Right hindlimb (tissue), 1 donor: ENCODE results near the gene PEBP1.

Source experiments
- DNase-seq: peaks from one replicate; pipeline ENCODE4 v3.0.0-alpha.2; 2018

Gene PEBP1

DNA sequence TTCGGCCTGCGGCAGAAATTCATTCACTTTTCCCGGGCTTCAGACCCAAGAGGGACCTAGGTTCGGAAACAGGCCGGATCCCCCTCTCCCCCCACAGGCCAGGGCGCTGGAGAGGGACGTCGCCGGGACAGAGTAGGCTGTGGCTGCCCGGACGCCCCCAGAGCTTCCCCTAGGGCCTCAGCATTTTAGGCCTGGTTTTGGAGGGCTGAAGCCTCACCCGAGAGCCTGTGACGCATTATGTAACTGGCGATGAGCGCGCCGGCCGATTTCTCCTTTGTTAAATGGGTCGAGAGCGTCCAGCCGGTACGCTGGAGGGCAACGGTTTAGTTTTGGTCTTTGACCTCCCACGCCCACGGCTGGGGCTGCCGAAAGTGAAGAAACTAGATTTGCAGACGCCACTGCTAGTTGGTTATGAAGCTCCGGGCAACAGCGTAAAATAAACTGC is 657 bp downstream of the PEBP1 start:
- peak; percentile 48 for DNase-seq

DNA sequence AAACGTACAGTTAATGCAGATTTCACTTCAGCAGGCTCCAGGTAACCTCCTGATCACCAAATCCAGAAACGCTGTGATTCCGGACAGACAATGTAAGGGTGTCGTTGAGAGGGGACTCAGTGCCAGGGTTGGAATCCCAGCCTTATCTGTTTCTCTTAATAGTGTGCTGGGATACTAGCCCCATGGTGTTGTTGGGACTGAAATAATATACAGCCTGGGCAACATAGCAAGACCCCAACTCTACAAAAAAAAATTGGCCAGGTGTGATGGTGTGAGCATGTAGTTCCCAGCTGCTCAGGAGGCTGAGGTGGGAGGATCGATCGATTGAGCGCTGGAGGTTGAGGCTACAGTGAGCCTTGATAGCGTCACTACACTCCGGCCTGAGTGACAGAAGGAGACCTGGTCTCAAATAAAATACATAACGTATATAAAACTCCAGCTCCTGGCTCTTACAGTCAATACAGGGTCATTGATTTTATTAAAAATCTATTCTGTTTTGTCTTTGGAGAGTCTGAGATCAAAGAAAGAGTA is 1.3 kb downstream of the PEBP1 start:
- no peak for DNase-seq

DNA sequence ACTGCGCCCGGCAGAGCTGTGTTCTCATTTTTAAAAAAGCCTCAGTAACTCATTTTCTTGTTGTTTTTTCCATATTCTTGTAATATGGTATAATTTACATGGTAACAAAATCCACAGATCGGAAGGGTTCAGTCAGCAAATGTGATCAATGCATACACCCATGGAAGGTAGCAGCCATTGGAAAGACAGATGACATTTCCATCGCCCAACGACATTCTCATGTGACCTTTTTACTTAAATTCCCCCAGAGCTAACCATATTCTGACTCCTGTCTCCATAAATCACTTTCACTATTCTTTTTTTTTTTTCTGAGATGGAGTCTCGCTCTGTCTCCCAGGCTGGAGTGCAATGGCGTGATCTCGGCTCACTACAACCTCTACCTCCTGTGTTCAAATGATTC is 4.9 kb downstream of the PEBP1 start:
- DNase-seq = no peak

DNA sequence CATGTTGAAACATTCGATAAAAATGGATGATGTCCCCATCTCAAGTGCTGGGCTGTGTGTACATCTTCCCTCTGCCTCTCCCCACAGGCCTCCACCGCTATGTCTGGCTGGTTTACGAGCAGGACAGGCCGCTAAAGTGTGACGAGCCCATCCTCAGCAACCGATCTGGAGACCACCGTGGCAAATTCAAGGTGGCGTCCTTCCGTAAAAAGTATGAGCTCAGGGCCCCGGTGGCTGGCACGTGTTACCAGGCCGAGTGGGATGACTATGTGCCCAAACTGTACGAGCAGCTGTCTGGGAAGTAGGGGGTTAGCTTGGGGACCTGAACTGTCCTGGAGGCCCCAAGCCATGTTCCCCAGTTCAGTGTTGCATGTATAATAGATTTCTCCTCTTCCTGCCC is 8.6 kb downstream of the PEBP1 start:
- no peak for DNase-seq

DNA sequence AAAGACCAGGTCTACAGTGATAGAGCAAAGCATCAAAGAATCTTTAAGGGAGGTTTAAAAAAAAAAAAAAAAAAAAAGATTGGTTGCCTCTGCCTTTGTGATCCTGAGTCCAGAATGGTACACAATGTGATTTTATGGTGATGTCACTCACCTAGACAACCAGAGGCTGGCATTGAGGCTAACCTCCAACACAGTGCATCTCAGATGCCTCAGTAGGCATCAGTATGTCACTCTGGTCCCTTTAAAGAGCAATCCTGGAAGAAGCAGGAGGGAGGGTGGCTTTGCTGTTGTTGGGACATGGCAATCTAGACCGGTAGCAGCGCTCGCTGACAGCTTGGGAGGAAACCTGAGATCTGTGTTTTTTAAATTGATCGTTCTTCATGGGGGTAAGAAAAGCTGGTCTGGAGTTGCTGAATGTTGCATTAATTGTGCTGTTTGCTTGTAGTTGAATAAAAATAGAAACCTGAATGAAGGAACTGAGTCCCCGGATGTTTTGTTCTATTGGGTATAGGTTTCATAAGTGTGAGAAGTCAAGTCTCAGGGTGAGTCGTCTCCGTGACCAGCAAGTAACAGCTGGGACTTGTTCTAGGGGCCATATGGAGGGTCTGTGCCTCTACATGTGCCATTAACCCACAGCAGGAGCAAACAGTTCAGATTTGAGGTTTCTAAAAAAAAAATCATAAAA is 9.3 kb downstream of the PEBP1 start:
- DNase-seq = no peak

DNA sequence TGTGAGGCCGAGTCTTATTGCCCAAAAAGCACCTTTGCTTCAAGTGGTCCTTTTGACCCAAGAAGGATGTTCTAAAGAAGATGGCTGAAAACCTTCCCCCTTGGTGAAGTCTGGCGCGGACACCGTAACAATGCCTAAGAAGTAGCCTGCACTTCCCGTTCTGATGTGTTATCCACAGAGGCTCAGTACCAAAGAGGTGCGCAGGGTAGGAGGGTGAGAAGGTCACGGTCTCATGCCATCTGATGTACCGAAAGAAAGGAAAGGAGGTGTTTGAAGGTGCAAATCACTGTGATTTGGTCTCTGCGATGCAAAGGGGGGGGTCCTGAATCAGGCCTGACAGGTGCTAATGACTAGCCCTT is 9.9 kb downstream of the PEBP1 start:
- DNase-seq = no peak

DNA sequence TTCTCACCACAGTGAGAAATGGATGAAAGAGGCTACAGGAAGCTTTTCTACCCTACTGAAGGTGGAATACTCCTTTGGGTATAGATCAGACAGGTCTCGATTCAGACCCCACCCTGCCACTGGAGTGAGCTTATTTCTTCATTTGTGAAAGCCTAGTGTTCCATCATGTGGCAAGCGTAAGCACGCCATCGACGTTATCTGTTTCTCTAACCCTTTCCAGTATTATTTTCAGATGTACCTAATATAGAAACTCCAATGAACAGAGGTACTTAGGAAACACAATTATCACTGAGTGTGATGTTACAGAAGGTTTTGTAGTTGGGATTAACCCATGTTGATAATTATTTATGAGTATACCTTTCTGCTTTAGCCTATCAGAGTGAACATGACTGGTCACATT is 12.4 kb downstream of the PEBP1 start:
- DNase-seq = no peak

DNA sequence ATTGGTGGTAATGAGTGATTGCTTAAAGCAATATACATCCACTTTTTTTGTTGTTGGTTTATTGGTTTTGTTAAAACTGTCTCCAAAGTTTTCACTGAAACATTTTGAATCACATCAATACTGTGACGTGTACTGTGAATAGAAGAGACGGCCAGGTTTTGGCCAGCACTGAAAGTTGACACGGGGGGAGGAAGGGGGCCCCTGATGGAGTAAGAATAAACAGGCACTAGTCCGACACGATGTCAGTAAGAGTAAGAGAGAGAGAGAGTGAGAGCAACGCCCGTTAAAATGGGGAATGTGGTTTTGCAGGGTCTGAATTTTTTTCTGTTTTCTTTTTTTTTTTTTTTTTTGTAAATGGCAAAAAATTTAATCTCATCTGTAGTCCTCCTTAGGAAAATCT is 14.7 kb downstream of the PEBP1 start:
- no peak for DNase-seq

DNA sequence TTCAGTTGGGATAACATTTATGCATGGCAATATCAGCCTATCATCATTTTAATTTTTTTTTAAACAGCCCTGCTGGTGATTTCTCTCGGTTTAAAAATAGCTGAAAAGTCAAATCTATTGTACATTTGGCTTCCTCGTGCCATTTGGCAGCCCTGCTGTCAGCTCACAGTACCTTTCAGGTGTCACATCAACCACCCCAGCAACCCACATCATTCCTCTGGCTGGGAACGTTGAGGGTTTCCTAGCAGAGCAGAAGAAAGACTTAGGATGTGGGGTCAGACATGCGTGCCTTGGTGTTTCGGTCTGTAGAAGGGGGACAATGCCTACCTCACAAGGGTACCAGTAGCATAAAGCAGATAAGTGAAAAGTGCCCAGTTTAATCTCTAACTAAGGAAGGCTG is 15.8 kb downstream of the PEBP1 start:
- DNase-seq = no peak

DNA sequence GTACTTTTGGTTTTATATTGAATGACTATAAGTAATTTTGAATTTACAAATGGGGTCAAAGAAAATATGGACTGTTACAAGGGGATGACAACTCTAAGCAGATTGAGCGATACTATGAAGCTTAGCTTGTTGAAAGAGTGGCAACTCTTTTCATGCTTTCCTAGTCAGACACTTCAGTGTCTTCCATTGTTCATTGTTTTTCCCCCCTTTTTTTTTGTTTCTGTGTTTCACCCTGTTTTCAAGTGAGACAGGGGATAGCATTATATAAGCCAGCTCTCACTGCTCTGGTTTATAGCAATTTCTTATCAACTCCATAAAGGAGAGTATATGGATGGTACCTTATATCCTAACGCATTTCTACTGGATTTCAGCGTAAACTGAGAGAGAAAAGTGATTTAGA is 24.6 kb downstream of the PEBP1 start:
- no peak for DNase-seq

DNA sequence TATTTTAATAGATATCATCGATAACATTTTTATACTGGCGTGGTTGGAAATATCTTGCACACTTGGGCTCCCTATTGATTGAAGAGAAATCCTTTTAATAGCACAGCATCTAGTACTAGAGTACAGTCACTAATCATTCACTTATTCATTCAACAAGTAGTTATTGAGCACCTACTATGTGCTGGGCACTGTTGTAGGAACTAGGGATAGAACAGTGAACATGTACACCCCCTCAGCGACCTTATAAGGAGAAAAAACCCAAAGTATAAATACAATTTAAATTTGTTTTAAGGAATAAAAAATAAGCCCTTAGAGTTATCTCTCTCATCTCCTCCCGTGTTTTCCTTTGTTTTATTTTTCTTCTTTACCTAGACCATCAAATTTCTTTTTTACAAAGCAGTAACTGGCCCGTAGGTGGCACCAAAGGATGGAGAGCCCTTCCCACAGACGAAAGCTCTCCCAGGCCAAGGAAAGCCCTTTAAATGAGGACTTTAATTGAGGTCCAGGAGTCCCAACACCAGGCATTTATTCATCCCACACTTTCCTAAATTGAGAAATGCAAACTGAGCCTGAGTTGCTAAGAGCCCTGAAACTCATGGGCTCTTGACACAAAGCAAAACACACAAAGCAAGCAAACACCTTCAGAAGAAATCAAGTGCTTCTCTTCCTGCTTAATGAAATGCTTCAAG is 29.0 kb downstream of the PEBP1 start:
- DNase-seq = peak; percentile 35

DNA sequence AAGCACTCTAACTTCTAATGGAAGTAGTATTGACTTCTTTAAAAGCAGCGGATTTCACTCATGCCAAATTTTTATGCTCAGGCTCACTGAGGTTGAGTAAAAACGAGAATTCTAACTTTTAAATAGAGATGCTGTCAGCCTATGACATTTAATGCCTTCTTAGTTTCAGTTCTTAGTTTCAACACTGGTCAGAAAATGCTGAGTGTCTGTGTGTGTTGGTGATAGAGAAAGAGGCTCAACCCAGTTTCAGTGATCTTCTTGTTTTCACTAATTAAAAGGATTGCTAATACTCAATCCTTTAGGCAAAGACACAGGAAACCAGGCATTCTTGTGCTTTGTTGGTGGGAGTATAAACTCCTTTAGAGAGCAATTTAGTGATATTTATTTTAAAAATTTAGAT is 31.0 kb downstream of the PEBP1 start:
- no peak for DNase-seq

DNA sequence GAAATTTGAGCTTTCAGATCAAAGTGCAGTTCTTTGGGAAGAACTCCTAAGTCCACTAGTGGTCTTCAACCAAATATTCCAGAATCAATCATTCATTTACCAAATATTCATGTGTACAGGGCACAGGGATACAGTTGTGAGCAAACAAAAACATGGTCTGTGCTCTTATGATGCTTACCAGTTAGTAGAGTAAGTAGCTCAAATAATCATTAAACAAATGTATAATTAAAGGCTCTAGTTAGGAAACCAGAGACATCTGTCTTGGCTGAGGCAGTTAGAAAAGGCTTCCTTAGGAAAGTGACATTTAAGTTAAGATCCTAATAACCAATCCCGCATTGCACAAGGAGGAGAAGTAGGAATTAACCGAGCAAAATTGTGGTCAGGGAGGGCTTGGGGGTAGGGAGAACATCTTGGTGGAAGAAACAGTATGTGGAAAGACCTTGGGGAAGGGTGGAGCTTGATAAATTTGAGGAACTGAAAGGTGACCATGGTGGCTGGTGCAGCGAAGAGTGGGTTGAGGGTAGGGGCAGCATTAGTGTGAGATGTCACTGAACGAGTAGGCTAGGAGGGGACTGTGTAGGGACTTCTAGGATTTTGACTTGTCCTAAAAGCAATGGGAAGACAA is 40.0 kb downstream of the PEBP1 start:
- no peak for DNase-seq

DNA sequence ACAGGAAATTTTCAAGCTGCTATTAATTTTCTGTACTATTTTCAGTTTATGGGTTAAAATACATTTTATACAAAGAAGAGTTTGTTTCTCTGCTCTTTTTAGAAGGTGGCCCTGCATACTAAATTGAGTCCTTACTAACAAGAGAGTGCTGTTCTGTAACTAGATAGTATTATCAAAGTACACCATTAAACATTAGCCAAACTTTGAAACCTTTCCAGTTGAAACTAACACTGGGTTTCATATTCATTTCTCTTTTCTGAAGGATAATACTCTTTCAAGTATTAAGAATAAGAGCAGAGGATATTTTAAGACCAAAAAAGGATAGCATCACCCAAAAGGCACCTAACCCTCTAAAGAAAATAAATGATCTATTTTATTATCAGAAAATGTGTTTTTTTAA is 47.2 kb downstream of the PEBP1 start:
- DNase-seq = no peak

DNA sequence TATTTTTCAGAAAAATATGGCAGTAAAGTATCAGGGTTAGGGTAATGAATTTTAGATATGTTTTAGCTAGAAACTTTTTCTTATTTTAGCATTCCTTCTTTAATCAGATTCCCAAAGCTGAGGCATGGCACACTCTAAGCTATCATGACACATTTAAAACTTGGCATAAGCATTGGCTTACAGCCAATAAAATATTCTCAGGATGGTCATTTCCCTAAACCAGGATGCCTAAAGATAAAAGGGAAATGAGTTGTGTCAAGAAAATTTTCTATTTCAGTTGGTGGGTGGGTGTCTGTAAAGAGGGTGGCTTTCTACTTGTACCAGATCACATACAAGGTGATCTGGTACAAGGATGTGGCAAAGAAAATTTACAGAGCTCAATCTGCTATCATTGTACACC is 47.8 kb downstream of the PEBP1 start:
- DNase-seq = no peak

DNA sequence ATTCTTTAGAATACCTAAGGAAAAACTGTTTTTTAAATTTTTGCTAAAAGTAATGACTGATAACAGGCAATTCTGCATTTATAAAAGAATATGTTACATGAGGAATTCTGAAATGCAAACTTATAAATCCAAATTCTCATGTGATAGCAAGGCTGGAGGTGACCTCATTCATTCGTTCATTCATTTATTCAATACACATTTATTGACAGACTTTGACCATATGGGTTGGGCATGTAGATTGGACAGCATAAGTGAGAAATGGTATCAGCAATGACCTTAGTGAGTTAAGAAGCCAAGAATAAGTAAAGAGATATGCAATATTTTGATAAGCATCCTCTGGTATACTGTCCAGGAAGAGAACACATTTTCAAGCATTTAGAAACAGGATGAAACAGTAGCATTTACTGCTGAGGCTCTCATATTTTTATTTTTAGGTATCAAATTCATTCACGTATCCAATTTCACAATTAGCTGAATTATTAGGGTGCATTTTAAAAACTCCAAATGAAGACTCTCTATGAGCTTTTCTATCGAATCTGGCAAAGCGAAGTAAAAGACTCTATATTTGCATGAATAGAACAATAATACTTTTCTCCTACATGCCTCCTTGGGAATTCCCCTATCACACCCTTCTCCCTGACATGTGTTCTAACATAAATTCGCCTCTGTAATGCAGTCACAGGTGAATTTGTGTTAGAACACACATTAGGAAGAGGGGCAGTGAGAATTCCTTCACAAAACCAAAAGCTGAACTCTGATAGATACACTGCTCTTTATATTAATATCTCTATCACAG is 49.9 kb downstream of the PEBP1 start:
- no peak for DNase-seq

DNA sequence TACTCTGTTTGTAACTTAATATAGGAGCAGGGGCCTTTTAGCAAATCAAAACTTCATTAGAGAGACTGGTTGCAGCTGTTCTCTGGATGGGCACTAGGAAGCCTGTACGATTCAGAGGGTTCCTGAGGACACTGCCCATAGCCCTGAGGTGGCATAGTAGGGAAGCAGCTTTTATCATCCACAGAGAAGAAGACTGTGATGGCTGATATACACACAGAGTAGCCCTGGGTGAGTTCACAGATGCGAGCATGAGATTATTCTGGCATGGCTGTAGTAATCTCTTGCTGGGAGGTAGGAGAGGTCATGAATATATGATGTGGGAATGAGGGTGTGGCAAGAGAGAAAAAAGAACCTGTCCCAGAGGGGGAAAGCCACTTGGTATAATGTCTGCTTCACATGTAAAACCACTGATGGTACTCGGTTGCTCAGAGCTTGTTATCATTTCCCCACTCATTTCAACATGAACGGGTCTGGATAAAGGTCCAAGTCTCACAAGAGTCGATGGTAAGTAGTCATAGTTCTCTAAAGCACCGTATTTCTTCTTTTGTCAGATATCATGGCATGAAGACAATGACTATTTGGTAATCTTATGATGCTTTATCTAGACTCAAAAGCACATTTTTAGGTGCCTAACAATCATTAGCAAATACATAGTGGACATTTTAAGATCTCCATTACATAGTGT is 52.0 kb downstream of the PEBP1 start:
- DNase-seq = no peak

DNA sequence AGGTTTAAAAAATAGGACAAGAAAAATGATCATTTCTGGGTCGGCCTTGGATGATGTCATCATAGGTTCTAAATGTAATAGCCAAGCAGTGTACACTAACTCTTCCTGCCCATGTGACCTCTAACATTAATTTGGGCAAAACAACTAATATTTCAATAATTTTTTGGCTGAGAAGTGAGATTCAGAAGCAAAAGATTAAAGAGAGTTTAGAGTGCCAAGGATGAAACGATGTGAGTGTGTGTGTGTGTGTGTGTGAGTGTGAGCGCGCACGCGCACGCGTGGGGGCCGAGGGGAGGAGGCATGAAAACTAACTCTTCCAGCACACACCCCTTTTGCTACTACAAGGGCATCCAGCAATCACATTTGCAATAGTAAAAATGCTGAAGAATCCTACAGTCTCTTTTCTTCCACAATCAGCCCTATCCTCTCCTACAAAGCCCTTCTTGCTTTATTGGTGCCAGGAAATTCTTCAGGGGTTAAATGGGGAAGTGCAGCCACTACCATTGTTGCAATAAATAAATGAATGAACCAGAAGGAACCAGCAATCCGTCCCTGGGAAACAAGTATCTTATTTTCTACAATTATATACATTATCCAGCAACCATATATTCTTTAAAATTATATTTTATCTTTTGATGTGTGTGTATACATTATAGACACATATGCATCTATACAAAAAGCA is 52.9 kb downstream of the PEBP1 start:
- DNase-seq = peak; percentile 66

DNA sequence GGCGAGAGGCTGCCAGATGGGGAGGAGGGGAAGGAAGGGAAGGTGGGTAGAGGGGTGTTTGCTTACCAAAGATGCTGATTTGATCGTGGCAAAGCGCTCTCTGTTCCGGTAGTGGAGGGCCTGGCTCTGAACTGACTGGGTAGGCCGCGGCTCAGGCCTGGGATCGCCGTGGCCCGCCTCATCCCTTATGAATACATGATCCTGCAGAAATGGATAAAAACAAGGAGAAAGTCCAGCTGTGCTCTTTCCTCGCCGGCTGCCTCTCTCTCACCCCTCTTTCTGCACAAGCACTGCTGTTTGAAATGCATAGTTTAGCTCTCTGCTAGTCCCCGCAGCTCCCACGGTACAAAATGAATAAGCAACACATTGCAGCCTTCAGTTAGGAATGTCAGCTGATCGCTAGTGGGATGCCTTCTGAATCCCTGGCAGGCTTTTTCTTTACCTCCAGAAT is 53.8 kb downstream of the PEBP1 start:
- DNase-seq = peak; percentile 68

DNA sequence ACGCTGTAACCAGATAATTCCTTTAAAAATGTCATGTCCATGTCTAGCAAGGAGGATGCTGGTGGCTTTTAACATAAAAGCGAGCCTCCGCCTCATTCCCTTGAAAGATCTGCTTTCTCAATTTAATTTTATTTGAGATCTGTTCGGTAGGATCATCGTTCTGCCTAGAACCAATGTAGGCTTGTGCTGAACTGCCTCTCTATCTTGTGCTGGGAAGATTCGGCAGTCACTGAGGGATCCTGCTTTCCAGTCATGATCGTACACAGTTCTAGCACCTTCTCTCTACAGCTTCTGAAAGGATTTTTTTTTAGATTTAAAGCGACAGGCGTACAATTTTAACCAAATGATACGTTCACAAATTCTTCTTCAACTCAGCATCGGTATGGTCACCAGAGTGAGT is 54.3 kb downstream of the PEBP1 start:
- DNase-seq = peak; percentile 46

DNA sequence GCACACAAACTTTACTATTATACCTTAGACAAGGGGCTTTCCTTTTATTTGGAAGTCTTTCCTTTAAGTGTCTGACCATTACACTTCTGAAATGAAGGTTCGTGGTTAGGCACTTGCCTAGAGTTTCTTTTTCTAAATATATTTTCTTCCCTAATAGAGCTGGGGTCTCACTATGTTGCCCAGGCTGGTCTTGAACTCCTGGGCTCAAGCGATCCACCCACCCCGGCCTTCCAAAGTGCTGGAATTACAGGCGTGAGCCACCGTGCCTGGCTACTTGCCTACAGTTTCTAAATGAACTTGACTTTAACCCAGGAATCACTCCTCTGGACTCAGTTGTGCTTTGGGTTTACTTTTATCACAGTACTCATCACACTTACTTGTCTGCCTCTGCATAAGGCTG is 57.6 kb downstream of the PEBP1 start:
- DNase-seq = no peak

DNA sequence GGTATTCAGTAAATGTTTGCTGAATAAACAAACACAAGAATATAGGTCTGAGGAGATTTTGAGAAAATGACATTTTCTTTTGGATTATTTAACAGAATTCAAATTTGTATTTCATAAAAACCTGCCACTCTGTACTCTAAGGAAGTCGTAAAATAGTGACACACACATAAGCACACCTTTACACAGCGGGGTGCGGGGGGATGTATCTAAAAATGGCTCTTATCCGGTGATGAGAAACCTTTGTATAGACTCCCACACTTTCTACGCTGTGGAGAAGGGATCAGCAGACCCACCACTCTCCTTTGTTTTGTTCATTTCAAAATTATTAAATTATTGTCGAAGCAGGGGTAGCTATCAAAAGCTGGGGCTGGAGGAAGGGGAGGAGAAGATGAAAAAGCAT is 58.0 kb downstream of the PEBP1 start:
- no peak for DNase-seq
